Measurements from ENCODE around the gene ADORA3. TPM values are rescaled to one million over a fixed set of nuclear protein-coding genes. Genes with fewer than 3 reads are reported as not detected.

ADORA3 gene
- total RNA-seq, 1 donor from 2014 or later = not detected

DNA sequence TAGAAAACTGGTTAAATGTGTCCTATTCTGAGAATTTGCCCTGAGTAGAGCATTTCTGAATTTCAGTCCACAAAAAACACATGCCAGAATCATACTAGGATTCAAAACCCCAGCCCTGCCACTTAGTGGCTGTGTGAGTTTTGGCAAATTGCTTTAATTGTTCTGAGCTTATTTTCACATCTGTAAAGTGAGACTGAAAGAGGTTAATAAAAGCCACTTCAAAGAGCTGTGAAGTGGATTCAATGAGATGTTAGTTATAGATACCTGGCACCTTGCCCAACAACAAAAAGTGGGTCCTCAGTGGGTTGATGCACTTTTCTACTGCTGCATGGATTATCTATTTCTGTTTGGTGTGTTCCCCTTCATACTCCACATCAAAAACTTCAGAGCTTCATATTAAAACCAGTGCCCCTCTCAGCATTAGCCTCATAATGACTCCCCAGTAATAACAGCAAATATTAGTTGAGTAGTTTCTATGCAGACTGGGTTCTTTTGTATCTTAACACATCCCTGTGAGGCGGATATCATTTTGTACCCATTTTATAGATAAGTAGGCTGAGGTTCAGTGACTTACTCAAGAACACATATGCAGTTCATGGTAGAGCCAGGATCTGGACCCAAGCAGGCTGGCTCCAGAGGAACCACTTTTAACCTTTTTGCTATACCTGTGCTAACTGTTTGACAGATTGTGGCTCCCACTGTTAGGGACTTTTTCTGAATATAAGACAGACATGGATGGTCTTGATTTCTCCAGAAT is 14.2 kb upstream of the ADORA3 start:
- peaks cover 18% of the 10 kb centered on the region for H3K27me3 Mint-ChIP-seq (ENCODE audit: low read depth, unreplicated experiment)
- Histone ChIP-seq H3K9ac (ENCODE audit: low read length) (no peak overlapping the region), H2AFZ (ENCODE audit: low read depth, low read length) (no peak overlapping the region), H3K27me3 (ENCODE audit: insufficient read depth, low read length) (no peaks in the 10 kb centered on the region), H3K4me3 (ENCODE audit: insufficient read depth, low read depth, low read length) (no peak overlapping the region), H3K79me2 (ENCODE audit: insufficient read depth, low read length) (no peaks in the 10 kb centered on the region), H3K9me3 (ENCODE audit: insufficient read depth, low read depth, low read length) (no peaks in the 10 kb centered on the region), H3K4me2 (ENCODE audit: low read length) (no peak overlapping the region), H3K4me1 (ENCODE audit: insufficient read depth, low read length) (peaks cover 15% of the 10 kb centered on the region), H3K27ac (ENCODE audit: low read depth, low read length) (no peak overlapping the region), H3K36me3 (ENCODE audit: insufficient read depth, low read length) (no peaks in the 10 kb centered on the region), H4K20me1 (ENCODE audit: insufficient read depth, low read length) (no peaks in the 10 kb centered on the region)
- FAIRE-seq = no peak
- no peak overlapping the region for H3K27ac Mint-ChIP-seq (ENCODE audit: unreplicated experiment)
- no peak for DNase-seq (ENCODE audit: low read depth)
- no peaks in the 10 kb centered on the region for H3K9me3 Mint-ChIP-seq (ENCODE audit: unreplicated experiment)
- H3K4me1 Mint-ChIP-seq (ENCODE audit: low read depth, unreplicated experiment) = no peaks in the 10 kb centered on the region
- peaks cover 2% of the 10 kb centered on the region for H3K36me3 Mint-ChIP-seq (ENCODE audit: low read depth, unreplicated experiment)
- H3K4me3 Mint-ChIP-seq (ENCODE audit: unreplicated experiment) = no peak overlapping the region
- TF ChIP-seq, protein P1, sequence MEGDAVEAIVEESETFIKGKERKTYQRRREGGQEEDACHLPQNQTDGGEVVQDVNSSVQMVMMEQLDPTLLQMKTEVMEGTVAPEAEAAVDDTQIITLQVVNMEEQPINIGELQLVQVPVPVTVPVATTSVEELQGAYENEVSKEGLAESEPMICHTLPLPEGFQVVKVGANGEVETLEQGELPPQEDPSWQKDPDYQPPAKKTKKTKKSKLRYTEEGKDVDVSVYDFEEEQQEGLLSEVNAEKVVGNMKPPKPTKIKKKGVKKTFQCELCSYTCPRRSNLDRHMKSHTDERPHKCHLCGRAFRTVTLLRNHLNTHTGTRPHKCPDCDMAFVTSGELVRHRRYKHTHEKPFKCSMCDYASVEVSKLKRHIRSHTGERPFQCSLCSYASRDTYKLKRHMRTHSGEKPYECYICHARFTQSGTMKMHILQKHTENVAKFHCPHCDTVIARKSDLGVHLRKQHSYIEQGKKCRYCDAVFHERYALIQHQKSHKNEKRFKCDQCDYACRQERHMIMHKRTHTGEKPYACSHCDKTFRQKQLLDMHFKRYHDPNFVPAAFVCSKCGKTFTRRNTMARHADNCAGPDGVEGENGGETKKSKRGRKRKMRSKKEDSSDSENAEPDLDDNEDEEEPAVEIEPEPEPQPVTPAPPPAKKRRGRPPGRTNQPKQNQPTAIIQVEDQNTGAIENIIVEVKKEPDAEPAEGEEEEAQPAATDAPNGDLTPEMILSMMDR (IDR thresholded peaks at IDR 0.05; ENCODE audit: insufficient read depth, low read depth, low read length) = no peak
- no peak for TF ChIP-seq EZH2 (IDR thresholded peaks at IDR 0.05; ENCODE audit: insufficient read depth, low read length)

DNA sequence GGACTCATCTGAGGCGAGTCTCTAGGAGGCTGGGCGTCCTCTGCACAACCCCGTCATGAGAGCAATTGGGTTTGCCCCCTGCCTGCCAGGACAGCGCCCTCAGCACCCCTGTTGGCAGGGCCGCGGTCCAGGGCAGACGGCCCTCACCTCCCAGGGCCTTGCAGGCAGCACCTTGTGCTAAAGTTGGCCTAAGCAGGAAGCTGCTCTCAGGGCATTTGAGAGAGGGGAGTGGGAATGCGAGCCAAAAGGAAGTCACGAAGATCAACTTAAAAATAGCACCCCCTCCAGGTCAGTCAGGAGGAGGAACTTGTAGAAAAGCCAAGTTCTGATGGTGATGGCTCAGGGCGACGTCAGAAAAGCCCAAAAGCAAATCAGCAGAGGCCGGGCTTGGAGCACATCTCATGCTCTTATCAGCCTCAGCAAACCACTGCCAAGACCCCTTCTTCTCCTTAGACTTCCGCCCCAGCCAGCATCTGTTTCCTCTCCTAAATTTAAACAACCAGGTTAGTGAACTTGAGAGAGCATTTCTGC is 12.6 kb upstream of the ADORA3 start:
- Histone ChIP-seq H3K4me2 (ENCODE audit: low read length) (peak overlapping the region; percentile 88), H3K36me3 (ENCODE audit: insufficient read depth, low read length) (no peaks in the 10 kb centered on the region), H3K27me3 (ENCODE audit: insufficient read depth, low read length) (no peaks in the 10 kb centered on the region), H4K20me1 (ENCODE audit: insufficient read depth, low read length) (no peaks in the 10 kb centered on the region), H3K79me2 (ENCODE audit: insufficient read depth, low read length) (no peaks in the 10 kb centered on the region), H2AFZ (ENCODE audit: low read depth, low read length) (peak overlapping the region; percentile 88), H3K9ac (ENCODE audit: low read length) (peak overlapping the region; percentile 50), H3K9me3 (ENCODE audit: insufficient read depth, low read depth, low read length) (no peaks in the 10 kb centered on the region), H3K4me3 (ENCODE audit: insufficient read depth, low read depth, low read length) (peak overlapping the region; percentile 59), H3K27ac (ENCODE audit: low read depth, low read length) (peak overlapping the region; percentile 4), H3K4me1 (ENCODE audit: insufficient read depth, low read length) (peaks cover 15% of the 10 kb centered on the region)
- H3K36me3 Mint-ChIP-seq (ENCODE audit: low read depth, unreplicated experiment) = peaks cover 2% of the 10 kb centered on the region
- peaks cover 26% of the 10 kb centered on the region for H3K27me3 Mint-ChIP-seq (ENCODE audit: low read depth, unreplicated experiment)
- H3K9me3 Mint-ChIP-seq (ENCODE audit: unreplicated experiment) = no peaks in the 10 kb centered on the region
- FAIRE-seq = no peak
- peak; percentile 71 for DNase-seq (ENCODE audit: low read depth)
- H3K4me1 Mint-ChIP-seq (ENCODE audit: low read depth, unreplicated experiment) = no peaks in the 10 kb centered on the region
- peak overlapping the region; percentile 34 for H3K27ac Mint-ChIP-seq (ENCODE audit: unreplicated experiment)
- TF ChIP-seq, protein P1 (IDR thresholded peaks at IDR 0.05; ENCODE audit: insufficient read depth, low read depth, low read length) = peak; percentile 30
- TF ChIP-seq EZH2 (IDR thresholded peaks at IDR 0.05; ENCODE audit: insufficient read depth, low read length) = no peak
- H3K4me3 Mint-ChIP-seq (ENCODE audit: unreplicated experiment) = no peak overlapping the region

Data from astrocyte (in vitro differentiated cells and primary cell).